OCI-LY1 (cell line): Measurements from ENCODE around the gene STPG4.

Source experiments
- CTCF ChIP-seq: fragments of 200-600 bp; sonication (generic), shearing (Covaris generic); IDR thresholded peaks from 2 replicates; pipeline ENCODE4 v1.5.1; 2017; ENCODE audit warnings: mild to moderate bottlenecking, antibody characterized with exemption, low read length, moderate library complexity, mixed read lengths
- EZH2 ChIP-seq: fragments of 200-600 bp; sonication (generic), shearing (Covaris generic); IDR thresholded peaks from 2 replicates; pipeline ENCODE4 v1.8.0; 2017; ENCODE audit warnings: borderline replicate concordance, mixed run types, mild to moderate bottlenecking, antibody characterized with exemption, low read length, moderate library complexity, mixed read lengths

- no peak for TF ChIP-seq EZH2
- no peak for TF ChIP-seq CTCF
Observed at GRCh38 chr2:47126783-47127182, 28.3 kb downstream of the STPG4 start.
